Right lobe of liver (tissue), 4 donors: ENCODE data around the gene GRAMD4.

Experiments
- POLR2A ChIP-seq: fragments of 450-650 bp; IDR thresholded peaks from one replicate; pipeline ENCODE4 v1.6.1; 2017; ENCODE audit warnings: antibody characterized with exemption, mild to moderate bottlenecking
- TF ChIP-seq, protein P1 (sequence below), 4 donors: fragments of 200-600 bp in 3 of 4; fragments of 450-650 bp in 1 of 4; IDR thresholded peaks; one replicate each; pipeline versions ENCODE4 v1.5.1 to v1.8.0; 2016 to 2022; ENCODE audit warnings: antibody characterized with exemption in 4 of 4, mild to moderate bottlenecking in 2 of 4
- donor health status: DM: no; HTN: no; CAD: no.
- donor health status: DM: no; HTN: no; CAD: no.
- donor health status: DM: no; HTN: yes; CAD: no.

DNA sequence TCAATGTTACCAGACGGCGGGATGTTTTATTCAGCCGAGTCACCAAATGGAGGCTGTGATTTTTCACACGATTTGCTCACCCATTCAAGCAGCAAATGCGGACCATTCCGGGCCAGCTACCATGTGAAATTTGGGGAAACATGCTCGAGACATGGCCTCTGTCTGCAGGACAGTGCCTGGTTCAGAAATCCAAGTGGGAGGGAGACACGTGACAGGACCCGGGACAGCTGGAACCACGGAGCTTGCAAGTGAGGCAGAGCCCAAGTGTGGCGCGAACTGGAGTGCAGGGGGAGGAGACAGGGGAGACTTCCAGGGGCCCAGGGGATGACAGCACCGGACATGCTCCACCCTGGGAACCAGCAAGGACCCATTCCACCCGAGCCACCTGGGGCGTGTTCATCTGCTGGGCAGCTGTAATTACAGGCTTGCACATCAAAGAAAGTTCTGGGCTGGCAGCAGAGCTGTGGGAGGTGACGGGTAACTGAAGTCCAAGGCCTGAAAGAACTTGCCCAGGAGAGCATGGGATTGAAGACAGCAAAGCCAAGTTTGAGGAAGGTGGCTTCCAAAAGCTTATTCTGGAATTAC is 101.4 kb downstream of the GRAMD4 start:
- TF ChIP-seq, protein P1, sequence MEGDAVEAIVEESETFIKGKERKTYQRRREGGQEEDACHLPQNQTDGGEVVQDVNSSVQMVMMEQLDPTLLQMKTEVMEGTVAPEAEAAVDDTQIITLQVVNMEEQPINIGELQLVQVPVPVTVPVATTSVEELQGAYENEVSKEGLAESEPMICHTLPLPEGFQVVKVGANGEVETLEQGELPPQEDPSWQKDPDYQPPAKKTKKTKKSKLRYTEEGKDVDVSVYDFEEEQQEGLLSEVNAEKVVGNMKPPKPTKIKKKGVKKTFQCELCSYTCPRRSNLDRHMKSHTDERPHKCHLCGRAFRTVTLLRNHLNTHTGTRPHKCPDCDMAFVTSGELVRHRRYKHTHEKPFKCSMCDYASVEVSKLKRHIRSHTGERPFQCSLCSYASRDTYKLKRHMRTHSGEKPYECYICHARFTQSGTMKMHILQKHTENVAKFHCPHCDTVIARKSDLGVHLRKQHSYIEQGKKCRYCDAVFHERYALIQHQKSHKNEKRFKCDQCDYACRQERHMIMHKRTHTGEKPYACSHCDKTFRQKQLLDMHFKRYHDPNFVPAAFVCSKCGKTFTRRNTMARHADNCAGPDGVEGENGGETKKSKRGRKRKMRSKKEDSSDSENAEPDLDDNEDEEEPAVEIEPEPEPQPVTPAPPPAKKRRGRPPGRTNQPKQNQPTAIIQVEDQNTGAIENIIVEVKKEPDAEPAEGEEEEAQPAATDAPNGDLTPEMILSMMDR (IDR thresholded peaks at IDR 0.05), result no peak
- no peak for TF ChIP-seq POLR2A
